Endodermal cell (in vitro differentiated cells): ENCODE data around the gene EGFR. TPM values are rescaled to one million over a fixed set of nuclear protein-coding genes. Genes with fewer than 3 reads are reported as not detected.

Experiments used
- DNase-seq: peaks from one replicate; pipeline ENCODE4 v3.0.0-alpha.2; 2017
- H3K27ac ChIP-seq: 2 replicates; pipeline ENCODE4 v1.5.1; 2013; ENCODE audit warnings: mild to moderate bottlenecking, low read depth, low read length, moderate library complexity
- H3K27me3 ChIP-seq: 2 replicates; pipeline ENCODE4 v1.6.1; 2013; ENCODE audit warnings: mild to moderate bottlenecking, low read length, moderate library complexity; ENCODE audit not compliant: insufficient read depth, control insufficient read depth, poor library complexity, severe bottlenecking
- H3K36me3 ChIP-seq: 2 replicates; pipeline ENCODE4 v1.7.0; 2013; ENCODE audit warnings: mild to moderate bottlenecking, low read length, moderate library complexity; ENCODE audit not compliant: control insufficient read depth, insufficient read depth
- H3K4me1 ChIP-seq: one replicate; pipeline ENCODE4 v1.7.0; 2013; ENCODE audit warnings: low read length; ENCODE audit not compliant: control insufficient read depth, insufficient read depth
- H3K4me3 ChIP-seq: 2 replicates; pipeline ENCODE4 v1.5.1; 2013; ENCODE audit warnings: mild to moderate bottlenecking, low read length, moderate library complexity
- H3K9ac ChIP-seq: 2 replicates; pipeline ENCODE4 v1.6.1; 2013; ENCODE audit warnings: mild to moderate bottlenecking, low read length, moderate library complexity; ENCODE audit not compliant: poor library complexity, severe bottlenecking; ENCODE audit errors: extremely low read depth
- H3K9me3 ChIP-seq: 2 replicates; pipeline ENCODE4 v1.6.1; 2013; ENCODE audit warnings: mild to moderate bottlenecking, low read length, moderate library complexity; ENCODE audit not compliant: control insufficient read depth
- H3K27ac Mint-ChIP-seq: 2 replicates; pipeline ENCODE4 v1.8.0; 2020; ENCODE audit warnings: mixed read lengths
- H3K27me3 Mint-ChIP-seq: 2 replicates; pipeline ENCODE4 v1.8.0; 2021; ENCODE audit warnings: mild to moderate bottlenecking, mixed read lengths; ENCODE audit not compliant: insufficient read depth
- H3K36me3 Mint-ChIP-seq: 2 replicates; pipeline ENCODE4 v1.8.0; 2020; ENCODE audit warnings: low read depth, mixed read lengths
- H3K4me1 Mint-ChIP-seq: 2 replicates; pipeline ENCODE4 v1.8.0; 2020; ENCODE audit warnings: mixed read lengths
- H3K4me3 Mint-ChIP-seq: 2 replicates; pipeline ENCODE4 v1.8.0; 2020; ENCODE audit warnings: mild to moderate bottlenecking, moderate library complexity, mixed read lengths
- H3K9me3 Mint-ChIP-seq: 2 replicates; pipeline ENCODE4 v1.8.0; 2020; ENCODE audit warnings: mild to moderate bottlenecking, mixed read lengths
- CTCF ChIP-seq: fragments of 200-600 bp; sonication (generic); conservative IDR thresholded peaks from 2 replicates; pipeline ENCODE4 v1.5.0; 2021; ENCODE audit warnings: antibody characterized with exemption, mild to moderate bottlenecking
- WGBS, 2 experiments: methylation state at CpG; one replicate each; pipeline versions ENCODE4 v1.1.5 to v1.1.7; 2013; ENCODE audit warnings: missing lambda C conversion rate in 2 of 2, mixed read lengths in 1 of 2; ENCODE audit not compliant: insufficient coverage in 1 of 2, insufficient read length in 1 of 2; 5-methylcytosine and 5-hydroxymethylcytosine counted together
- total RNA-seq, 2 donors: library from RNA; stranded (reverse); fragmentation: NEBNext Ultra II Directional in 1 of 2; extraction: Animal tissue kit (Norgen Biotek cat#: 25700) in 1 of 2; gene quantifications; 2 replicates in 1 of 2; 3 replicates in 1 of 2; pipeline ENCODE4 v1.2.1, GENCODE V29; 2021

EGFR gene
- total RNA-seq, 2 donors from 2014 or later, result 5.0 to 5.8 TPM

DNA sequence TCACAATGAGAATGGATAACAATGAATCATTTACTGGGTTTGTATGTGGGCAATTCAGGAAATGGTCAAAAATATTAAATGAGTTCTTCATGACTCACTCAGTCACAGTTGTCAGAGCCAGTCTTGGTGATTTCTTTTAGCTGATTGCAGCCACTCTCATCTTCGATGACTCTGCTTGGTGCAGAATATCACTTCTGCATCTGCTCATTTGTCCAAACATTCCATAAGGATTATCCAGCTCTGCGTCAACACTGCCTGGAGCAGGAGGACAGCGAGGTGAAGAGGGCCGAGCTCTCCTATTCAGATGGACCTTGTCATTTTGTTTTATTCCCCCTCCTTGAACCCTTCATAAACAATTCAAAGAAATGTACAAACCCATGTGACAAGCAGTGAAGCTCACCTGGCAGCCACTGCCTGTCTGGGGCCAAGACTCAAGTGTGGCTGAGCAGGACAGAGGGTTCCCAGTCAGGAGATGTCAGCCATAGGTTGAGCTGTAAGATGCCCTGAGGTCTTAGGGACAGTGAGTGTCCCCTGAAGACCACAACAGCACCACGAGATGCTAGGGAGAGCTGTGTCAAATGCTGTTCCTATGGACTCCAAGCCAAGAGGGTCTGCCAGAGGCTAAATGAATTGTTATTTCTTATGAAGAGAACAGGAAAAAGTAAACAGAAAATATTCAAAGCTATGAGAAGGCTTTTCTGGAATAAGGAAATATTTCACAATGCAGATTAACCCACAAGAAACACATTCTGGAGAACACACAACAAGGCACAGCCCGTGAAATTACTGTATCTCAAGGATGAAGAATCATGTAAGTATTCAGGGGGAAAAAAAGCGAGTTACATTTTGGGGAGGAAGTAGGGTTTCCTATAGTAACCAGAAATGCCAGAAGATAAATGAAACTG lies 33.1 kb upstream of the EGFR start:
- WGBS, 2 experiments, result 90 to 91% methylated on average over 4 to 7 of the region's 7 CpGs
- no peak overlapping the region for H3K27ac ChIP-seq
- H3K4me1 Mint-ChIP-seq, result no peaks in the 10 kb centered on the region
- TF ChIP-seq CTCF, result no peak
- no peaks in the 10 kb centered on the region for H3K36me3 ChIP-seq
- no peaks in the 10 kb centered on the region for H3K27me3 Mint-ChIP-seq
- no peaks in the 10 kb centered on the region for H3K9me3 Mint-ChIP-seq
- no peak overlapping the region for H3K9ac ChIP-seq
- no peaks in the 10 kb centered on the region for H3K4me1 ChIP-seq
- H3K27me3 ChIP-seq, result no peaks in the 10 kb centered on the region
- H3K36me3 Mint-ChIP-seq, result no peaks in the 10 kb centered on the region
- H3K27ac Mint-ChIP-seq, result no peak overlapping the region
- no peak overlapping the region for H3K4me3 ChIP-seq
- no peak overlapping the region for H3K4me3 Mint-ChIP-seq
- DNase-seq, result no peak
- H3K9me3 ChIP-seq, result no peaks in the 10 kb centered on the region

DNA sequence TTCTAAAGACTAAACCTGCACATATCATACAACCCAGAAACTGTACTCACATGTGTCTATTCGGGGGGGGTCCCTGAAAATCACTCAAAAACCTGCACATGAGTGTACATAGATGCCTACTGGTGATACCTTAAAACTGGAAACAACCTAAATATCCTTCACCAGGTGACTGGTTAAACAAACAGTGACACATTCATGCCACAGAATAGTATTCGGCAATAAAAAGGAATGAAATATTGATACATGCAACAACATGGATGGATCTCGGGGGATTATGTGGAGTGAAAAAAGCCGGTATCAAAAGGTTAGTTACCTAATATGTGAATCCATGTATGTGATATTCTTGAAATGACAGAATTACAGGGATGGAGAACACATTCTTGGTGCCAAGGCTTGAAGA lies 32.1 kb upstream of the EGFR start:
- no peak for TF ChIP-seq CTCF
- Histone ChIP-seq H3K4me3 (no peak overlapping the region), H3K9ac (no peak overlapping the region), H3K4me1 (no peaks in the 10 kb centered on the region), H3K9me3 (no peaks in the 10 kb centered on the region), H3K27me3 (no peaks in the 10 kb centered on the region), H3K27ac (no peak overlapping the region), H3K36me3 (no peaks in the 10 kb centered on the region)
- Mint-ChIP-seq H3K9me3 (no peaks in the 10 kb centered on the region), H3K4me1 (no peaks in the 10 kb centered on the region), H3K27ac (no peak overlapping the region), H3K4me3 (no peak overlapping the region), H3K36me3 (no peaks in the 10 kb centered on the region), H3K27me3 (no peaks in the 10 kb centered on the region)
- WGBS, 2 experiments, result 86 to 87% methylated on average over 4 of the region's 4 CpGs
- DNase-seq, result no peak

- H3K9ac ChIP-seq, result no peak overlapping the region
- no peak overlapping the region for H3K27ac ChIP-seq
- no peaks in the 10 kb centered on the region for H3K9me3 Mint-ChIP-seq
- H3K36me3 Mint-ChIP-seq, result no peaks in the 10 kb centered on the region
- H3K4me3 ChIP-seq, result no peak overlapping the region
- no peaks in the 10 kb centered on the region for H3K27me3 ChIP-seq
- DNase-seq, result no peak
- no peak overlapping the region for H3K4me3 Mint-ChIP-seq
- no CpG with 5 or more reads among the region's 1 CpG for WGBS, 2 experiments
- no peaks in the 10 kb centered on the region for H3K9me3 ChIP-seq
- no peaks in the 10 kb centered on the region for H3K4me1 ChIP-seq
- TF ChIP-seq CTCF, result no peak
- no peak overlapping the region for H3K27ac Mint-ChIP-seq
- no peaks in the 10 kb centered on the region for H3K27me3 Mint-ChIP-seq
- no peaks in the 10 kb centered on the region for H3K36me3 ChIP-seq
- no peaks in the 10 kb centered on the region for H3K4me1 Mint-ChIP-seq
Measured at GRCh38 chr7:54987772-54988171, 31.0 kb upstream of the EGFR start.
